SKM-1 (cell line): ENCODE measurements around the gene PPP1R37.
A peak's percentile ranks its signal among the peaks of the same experiment; 100 is the strongest.

Source experiments
- DNase-seq: peaks from one replicate; lab custom pipeline; 2025; ENCODE audit not compliant: unreplicated experiment; lab: John Stamatoyannopoulos, UW

Gene PPP1R37

DNA sequence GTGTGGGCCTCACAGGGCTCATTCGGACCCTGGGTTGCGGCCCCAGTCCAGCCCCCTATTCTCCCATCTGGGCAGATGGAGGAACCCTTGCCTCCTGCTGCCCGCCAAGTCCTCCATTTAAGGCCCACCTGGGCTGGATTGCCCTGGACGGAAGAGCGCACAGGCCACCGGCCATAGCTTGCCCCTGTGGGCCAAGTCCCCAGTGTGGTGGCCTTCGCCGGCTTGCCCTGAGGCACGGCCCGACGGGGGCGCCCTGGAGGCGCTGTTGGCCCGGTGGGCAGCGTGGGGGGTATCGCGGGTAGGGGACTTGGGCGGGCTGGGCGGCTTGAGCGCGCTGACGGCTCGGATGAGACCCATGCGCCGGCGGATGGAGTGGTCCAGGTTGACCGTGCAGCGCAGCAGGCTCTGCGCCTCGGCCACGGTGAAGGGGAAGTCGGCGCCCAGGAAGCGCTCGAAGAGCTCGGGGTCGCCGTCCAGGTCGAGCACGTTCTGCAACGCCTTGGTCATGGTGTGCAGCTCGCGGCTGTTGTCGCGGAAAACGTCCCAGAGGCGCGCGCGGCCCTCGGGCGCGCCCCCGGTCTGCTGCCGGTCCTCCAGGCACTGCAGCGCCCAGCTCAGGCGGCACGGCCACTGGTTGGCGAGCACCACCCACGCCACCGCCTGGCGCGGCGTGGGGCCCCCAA, 59.0 kb downstream of the PPP1R37 start:
- no peak for DNase-seq

DNA sequence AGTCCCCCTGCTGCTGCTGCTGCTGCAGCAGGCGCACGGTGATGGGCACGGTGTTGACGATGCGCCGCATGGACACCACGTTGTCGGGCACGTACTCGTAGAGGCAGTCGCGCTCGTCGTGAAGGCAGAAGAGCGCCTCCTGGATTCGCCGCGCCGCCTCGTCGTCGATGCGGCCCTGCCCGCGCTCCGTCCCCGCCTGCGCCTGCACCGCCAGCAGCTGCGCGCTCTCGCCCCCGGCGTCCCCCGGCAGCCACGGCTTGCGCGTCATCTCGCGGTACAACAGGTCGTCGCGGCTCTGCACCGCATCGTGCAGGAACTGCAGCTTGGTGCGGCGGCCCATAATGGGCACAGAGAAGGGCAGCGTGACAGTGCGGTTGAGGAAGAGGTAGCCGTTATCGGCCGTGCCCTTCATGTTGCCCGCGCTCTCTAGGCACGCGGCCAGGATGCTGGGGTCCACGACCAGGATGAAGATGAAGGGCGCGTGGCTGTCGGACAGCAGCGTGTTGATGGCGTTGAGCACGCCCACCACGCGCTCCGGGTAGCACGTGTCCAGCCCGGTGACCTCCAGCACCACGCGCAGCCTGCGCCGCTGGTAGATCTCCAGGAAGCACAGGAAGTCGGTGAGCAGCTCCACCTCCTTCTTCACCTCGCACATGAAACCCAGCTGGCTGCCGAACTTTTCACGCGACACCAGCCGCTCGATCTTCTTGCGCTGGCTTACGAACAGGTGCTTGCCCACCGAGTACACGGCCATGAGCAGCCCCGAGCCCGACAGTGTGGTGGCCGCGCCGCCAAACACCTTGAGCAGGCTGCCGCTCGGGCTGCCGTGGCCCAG, 59.7 kb downstream of the PPP1R37 start:
- DNase-seq: no peak

DNA sequence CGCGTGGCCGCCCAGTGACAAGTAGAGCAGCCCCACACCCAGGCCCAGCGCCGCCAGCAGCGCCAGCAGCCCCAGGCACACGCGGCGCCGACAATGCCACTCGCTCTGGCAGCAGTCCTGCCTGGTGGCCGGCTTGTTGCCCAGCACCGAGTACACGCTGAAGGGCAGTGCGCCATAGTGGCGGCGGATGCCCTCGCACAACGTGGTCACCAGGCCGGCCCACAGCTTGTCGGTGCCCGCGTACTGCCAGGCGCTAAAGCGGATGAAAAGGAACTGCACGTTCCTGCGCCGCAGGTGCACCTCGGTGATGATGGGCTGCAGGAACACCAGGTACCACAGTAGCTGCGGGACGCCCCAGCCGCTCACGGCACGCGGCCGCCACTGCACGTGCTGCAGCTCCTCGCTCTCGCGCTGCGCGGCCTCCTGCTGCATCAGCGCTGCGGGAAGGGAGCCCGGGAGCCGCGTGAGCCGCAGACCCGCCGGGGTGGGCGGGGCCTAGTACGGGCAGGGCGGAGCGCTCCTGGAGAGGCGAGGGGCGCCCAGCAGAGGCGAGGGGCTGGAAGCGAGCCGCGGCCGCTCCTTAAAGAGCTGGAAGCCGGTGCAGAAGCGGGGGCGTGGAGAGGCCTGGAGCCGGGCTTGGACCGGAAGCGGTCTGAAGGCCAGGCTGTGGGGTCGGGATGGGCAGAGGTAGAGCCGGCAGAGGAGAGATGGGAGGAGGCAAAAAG, 60.5 kb downstream of the PPP1R37 start:
- no peak for DNase-seq

DNA sequence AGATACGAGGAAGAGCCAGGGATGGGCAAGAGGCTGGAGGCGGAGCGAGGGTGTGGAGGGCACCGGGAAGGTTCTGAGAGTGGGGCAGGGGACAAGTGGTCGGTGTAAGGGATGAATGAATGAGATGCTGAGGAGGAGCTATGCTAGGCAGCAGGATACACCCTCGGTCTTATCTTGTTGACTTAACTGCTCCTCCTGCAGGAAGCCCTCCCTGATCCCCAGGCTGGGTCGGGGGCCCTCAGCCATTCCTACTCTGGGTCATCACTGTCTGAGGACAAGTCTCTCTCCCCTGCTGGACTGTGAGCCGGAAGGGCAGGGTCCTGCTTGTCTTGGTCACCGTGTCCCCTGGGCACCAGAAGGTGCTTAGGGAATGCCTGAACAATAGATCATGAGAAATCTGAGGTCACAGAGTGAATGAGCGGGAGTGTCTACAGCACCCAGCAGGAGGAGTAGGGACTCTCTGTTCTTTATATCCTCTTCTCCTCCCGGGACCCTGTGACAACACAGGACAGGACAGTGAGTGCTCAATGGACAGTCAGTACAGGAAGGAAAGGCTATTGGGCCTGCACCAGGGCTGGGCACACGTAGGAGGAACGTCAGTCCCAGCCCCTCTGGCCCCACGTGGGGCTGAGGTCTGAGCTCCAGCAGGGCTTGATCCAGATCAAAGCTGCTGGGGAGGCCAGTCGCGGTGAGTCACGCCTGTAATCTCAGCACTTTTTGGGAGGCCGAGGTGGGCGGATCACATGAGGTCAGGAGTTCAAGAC, 61.3 kb downstream of the PPP1R37 start:
- DNase-seq: no peak

DNA sequence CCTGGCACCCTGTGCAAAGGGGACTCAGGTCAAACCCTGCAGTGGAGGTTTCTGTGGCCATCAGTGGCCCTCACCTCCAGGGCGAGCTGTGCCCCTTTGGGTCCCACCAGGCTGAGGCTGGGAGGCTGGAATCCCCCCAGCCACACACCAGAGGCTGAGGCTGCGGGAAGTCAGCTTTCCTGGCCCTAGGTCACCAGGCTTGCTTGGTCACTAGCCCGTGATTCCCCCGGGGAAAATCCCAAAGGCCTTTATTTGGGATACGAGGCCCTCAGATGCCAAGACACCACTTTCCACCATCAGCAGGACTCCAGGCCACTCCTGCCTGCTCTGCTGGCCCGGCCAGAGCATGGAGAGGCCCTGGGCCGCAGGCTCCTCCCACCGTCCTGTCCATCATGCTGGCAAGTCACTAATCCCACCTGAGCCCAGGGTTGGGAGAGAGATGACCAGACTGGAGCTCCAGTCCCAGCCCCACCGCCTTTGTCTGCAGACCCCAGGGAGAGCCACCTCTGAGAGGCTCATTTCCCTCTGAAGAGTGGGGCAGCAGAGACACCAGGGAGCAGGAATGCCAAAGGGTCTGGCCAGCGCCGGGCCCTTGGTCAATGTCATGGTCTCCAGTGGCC, 63.1 kb downstream of the PPP1R37 start:
- DNase-seq: no peak

DNA sequence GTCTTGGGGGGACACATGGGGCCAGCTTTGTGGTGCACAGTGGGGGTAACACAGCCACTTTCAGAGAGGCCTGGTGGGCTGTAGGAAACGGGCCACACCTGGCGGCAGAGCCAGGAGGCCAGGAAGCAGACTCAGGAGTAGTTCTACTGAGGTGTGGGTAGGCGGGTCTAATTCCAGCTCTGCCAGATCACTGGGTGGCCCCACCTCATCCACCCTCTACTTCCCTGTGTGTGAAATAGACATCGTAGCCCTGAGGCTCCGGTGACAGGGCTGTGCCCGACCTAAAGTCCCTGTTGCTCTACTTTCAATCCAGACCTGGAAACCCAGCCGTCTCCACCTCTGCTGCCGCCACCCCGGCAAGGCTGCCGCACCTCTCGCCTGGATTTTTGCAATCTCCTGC, 63.8 kb downstream of the PPP1R37 start:
- DNase-seq: no peak

DNA sequence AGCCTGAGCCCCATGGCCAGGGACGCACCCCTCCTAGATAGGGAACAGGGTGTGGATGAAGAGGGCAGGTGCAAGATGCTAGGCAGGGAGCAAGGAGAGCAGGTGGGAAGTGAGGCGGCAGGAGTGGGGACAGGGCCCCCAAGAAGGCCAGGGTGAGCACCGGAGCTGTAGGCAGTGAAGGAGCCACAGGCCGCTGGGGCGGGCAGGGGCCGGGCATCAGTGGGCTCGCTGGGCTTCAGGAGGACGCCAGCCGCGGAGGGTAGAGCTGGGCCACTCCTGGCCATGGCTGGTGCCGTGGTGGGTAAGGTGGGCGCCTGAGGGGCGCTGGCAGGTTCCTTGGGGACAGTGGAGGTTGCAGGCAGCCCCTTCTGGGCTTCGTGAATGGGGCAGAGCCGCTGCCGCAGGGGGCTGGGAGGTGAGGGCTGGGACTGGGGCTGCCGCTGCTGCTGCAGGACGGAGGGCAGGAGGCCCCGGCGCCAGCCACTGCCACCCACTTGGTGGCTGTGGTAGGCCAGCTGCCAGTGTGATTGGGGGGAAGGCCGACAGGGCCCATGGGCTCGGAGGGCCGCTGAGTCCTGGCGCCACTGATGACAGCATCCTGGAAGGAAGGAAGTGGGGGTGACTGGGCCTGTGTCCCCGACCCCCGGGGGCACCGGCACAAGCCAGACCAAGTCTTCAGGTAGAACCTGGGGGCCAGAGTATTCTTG, 65.7 kb downstream of the PPP1R37 start:
- DNase-seq: no peak

DNA sequence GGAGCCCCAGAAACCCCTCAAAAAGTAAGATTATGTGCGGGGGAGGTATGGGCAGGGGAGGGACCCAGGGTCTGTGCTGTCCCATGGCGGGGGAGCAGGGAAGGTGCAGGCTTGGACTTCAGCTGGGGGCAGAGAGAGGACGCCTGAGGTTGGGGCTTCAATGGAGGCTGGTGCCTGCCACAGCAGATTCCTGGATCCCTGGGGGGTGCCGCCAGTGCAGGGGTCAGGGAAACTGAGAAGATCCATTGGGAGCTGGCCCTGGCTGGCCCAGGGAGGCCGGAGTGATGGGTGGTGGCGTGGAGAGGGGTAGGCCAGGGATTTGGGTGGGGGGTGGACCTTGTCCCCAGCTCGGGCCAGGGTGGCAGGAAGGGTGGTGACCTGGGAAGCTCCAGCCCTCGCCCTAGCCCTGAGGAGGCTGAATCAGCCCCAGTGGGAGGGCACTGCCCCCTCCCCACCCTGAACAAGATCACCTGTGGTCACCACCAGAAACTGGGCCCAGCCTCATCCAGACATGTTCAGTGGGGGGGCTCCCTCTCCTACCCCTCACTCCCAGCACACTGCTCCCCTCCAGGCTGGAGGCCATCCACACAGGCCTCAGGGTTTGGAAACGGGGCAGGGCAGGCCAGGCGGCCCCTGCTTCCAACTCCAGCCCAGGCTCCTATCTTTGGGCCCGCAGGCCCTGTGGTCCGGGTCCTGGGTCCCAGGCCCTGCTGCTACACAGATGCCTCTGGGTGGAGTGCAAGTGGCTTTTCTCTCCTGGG, 66.4 kb downstream of the PPP1R37 start:
- DNase-seq: no peak

DNA sequence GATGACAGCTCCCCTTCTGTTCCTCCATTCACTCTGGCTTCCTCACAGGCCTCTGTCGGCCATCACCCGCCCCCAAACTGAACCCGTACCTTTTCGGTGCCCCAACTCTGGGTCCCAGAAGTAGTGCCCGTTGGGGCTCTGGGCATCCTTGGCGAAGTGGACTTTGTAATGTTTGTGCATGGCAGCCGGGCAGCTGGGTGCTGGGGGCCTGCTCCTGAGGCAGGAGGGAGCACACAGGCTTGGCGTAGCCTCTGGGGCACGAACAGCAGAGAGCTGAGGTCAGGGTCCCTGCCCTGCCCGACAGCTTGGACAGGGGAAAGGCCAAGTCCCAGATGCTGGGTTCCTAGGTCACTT, 67.0 kb downstream of the PPP1R37 start:
- no peak for DNase-seq

DNA sequence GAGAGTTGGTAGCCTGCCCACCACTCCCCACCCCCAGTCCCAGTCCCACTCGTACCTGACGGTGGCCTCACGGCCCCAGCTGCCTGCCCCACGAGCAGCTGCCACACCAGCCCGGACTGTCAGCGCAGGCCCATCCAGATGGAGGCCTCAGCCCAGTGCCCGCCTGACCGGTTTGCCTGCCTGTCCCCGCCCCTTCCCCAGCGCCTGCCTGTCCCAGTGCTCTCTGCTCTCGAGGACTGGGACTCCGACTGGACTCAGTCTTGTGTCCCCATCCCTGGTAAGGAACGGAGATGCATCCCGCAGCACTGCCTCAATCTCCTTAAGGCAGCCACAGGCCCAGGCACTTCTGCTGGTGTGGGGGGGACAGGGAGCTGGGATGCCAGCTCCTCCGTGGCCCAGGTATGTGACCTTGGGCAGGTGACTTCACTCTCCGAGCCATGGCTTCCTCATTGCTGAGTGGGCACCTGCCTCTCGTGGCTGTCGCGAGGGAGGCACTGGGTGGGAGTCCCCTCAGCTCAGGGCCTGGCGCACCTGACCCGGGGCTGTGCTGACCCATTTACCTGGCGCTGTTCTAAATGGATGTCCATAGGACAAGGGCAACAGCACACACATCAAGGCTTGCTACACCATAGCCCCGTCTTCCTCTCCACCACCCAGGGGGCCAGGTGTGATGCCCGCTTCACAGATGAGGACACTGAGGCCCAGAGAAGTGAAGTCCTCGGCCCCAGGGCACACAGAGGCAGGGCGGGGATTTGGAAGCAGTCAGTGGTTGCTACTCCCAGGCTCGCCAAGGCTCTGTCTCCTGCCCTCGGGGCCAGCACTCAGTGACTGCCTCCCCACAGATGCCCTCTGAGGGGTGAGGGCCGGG, 68.1 kb downstream of the PPP1R37 start, which contains the start of gene NKPD1:
Gene NKPD1 (minus strand): TSS at position 113 of the 868 bp plus-strand sequence. CDS start 832 bp downstream, outside the sequence.
- DNase-seq: no peak

DNA sequence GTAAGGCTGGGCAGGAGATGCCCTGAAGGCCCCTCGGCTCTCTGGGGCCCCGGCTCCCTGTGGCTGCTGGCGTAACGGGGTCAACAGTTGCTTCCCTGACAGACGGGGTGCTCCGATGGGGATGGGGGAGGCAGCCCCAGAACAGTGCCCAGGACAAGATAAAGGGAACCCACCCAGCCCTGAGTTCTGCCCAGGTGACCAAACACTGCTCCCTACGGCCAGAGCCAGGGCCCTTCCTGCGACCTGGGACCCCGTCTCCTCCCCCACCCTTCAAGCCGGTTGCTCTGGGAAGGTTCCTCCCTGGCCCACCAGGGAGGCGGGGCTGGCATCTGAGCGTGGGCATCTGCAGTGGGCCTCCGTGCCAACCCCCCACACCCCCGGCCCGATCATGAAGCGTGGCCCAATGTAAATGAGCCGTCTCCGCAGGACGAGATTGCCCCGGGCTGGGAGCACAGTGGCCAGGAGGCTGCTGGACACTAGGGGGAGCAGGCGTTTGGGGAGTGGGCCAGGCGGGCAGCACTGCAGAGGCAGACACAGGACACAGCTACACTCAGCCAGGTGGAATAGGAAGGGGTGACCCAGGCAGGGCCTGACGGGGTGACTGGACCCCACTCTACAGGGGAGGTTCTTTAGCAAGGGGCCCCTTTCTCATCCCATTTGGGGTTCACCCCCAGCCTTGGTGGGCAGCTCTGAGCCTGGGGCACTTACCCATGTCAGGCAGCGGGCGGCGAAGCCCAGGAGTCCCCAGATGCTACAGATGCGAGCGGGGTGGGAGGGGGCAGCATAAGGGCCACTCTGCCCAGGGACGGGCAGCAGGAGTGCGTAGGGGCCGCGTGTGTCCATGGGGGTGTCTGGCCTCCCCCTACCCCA, 69.0 kb downstream of the PPP1R37 start:
- DNase-seq: no peak

DNA sequence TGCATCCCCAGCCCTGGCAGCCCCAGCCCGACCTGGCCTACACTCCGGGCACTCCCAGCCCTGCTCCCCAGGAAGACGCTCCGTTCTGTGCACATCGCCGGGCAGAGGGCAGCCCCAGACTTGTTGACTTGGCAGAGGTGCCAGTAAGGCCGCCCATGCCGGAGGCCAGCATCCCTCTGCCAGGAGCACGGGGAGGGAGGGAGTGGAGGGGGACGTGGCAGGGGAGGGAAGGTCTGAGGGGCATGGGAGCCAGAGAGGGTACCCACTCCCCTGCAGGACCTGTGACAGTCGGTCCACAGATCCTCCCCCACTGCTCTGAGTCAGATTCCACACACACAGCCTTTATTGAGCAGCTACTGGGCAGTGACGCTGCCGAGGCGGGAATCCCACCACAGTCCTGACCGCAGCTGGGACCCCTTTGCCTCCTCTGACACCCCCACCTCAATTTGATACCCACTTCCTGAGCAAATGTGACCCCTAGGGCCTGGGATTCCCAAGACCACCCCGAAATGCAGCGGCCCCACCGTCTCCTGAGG, 69.7 kb downstream of the PPP1R37 start:
- DNase-seq: peak; percentile 69

DNA sequence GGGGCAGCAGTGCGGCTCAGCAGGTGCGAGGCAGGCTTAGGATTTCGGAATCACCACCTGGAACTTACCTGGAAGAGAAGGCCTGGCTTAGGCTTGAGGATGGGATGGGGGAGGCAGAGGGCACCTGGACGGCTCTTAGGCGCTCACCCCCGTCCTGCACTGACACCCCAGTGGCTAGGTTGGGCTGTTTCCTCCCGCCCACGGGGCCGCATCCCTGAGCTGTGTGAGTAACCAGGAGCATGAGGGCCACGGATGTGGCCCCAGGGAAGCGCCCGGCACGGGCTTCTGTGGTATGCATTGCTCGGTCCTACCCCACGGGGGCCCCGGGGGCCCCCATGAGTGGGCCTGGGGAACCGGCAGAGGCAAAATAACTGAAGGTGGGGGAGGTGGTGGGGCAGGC, 70.2 kb downstream of the PPP1R37 start:
- DNase-seq: no peak

DNA sequence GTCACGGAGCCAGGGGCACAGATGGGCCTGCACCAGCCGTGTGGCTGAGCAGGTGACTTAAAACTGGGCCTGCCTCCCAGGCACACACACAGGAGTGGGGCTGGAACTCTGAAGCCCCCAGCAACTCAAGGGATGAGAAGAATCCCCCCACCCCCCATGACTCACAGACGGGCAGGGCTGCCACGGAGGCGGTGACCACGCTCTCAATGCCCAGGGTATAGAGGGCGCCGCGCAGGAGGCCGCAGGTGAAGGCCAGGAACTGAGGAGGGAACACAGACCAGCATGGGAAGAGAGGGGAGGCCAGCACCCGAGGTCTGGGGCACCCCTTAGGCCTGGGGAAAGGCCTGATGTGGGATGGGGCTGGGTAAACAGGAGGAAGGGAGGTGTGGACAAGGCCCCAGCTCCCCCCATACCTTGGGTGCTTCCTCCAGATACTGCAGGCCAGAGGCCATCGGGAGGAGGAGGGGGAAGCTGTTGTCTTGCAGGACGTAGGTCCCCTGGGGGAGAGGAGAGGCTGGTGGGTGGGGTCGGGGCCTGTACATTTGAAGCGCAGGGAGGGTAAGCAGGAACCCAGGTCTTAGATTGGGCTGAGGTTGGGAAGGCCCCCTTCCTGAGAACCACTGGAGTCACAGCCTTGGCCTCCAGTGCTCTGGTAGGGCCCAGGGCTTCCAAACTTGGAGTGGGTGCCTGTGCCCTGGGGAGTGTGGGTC, 70.9 kb downstream of the PPP1R37 start:
- DNase-seq: no peak

DNA sequence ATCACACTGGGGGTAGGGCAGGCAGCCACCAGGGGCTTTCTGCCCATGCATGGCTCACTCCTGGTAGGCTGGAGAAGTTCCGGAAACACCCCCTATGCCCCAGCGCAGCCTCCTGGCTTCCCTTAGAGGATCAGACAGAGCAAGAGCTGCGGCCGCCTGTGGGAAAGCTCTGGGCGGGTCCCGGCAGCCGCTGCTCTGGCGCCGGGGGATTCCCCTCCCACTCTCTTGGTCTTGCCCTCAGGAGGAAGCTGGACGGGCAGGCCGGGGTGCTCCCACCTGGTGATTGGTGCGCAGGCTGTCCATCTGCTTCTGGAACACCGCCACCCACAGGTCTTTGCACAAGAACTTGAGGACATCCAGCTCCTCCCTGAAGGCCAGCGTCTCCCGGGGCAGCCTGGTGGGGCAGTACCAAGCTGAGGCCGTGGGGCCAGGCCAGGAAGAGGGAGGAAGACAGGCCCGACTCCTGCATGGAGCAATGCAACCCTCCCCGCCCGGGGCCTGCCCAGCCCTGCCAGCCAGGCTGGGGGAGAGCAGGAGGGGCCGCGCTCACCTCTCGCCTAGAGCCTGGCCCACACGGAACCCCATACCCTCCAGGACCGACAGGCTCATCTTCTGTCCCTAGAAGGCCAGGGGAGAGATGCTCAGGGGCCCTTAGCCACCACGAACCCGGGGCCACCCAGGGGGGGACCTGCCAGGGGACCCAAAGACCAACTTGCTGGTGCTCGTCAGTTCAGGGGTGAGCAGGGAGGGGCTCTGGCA, 71.8 kb downstream of the PPP1R37 start:
- DNase-seq: no peak

DNA sequence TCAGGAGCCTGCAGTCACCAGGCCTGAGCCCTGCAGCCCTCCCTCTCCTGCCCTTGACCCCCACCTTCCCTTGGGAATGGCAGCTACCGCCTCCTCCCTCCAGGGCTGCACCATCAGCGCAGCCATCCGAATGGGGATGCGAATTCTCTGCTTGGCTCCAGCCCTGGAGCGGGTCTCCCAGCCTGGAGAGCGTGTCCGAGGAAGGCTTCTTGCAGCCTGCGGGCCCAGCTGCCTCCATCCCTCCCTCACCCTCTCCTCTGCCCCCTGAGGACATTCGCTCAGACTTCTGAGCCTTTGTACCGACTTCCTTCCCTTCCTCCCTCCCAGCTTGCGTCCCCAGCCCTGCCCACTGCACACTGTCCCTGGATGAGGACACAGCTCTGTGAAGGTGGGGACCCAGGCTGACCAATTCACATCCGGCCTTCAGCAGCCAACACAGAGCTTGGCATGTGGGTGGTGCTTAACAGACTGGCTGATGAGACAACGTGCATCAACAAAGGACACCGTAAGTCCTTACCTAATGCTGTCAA, 73.8 kb downstream of the PPP1R37 start:
- no peak for DNase-seq
